ENCODE results near the gene RHBDD1. TPM values are rescaled to one million over a fixed set of nuclear protein-coding genes. Genes with fewer than 3 reads are reported as not detected.

Gene RHBDD1
- total RNA-seq, 2 donors from 2014 or later, result 10.2 to 17.3 TPM

DNA sequence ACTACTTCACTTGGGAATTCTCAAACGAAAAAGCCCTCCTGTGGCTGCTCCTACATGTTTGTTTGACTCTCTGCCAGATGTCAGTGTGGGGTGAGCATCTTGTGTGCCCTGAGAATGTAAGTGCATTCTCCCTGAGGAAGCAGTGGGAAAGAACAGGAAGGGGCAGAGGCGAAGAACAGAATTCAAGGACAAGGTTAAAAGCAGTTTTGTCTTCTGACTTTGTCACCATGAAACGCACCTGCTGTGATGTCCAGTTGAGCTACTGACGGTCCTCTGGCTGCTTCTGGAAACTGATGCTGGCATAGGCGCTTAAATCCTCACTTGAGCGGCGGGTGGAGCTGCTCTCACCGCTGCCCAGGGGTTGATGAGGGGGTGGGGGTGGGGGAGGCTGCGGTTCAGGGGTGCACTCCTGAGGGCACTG, 41.1 kb upstream of the RHBDD1 start:
- TF ChIP-seq, protein P1, sequence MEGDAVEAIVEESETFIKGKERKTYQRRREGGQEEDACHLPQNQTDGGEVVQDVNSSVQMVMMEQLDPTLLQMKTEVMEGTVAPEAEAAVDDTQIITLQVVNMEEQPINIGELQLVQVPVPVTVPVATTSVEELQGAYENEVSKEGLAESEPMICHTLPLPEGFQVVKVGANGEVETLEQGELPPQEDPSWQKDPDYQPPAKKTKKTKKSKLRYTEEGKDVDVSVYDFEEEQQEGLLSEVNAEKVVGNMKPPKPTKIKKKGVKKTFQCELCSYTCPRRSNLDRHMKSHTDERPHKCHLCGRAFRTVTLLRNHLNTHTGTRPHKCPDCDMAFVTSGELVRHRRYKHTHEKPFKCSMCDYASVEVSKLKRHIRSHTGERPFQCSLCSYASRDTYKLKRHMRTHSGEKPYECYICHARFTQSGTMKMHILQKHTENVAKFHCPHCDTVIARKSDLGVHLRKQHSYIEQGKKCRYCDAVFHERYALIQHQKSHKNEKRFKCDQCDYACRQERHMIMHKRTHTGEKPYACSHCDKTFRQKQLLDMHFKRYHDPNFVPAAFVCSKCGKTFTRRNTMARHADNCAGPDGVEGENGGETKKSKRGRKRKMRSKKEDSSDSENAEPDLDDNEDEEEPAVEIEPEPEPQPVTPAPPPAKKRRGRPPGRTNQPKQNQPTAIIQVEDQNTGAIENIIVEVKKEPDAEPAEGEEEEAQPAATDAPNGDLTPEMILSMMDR (IDR thresholded peaks at IDR 0.05), result no peak
- no peaks in the 10 kb centered on the region for H3K9me3 ChIP-seq
- H3K4me3 ChIP-seq, result peak overlapping the region; percentile 85
- no peak for ATAC-seq (ENCODE audit: insufficient number of reproducible peaks, low FRiP score, low read depth)
- no peaks in the 10 kb centered on the region for H3K36me3 ChIP-seq
- DNase-seq (ENCODE audit: low spot score), result no peak
- H3K27me3 ChIP-seq (replicated peaks; ENCODE audit: insufficient read depth), result no peaks in the 10 kb centered on the region
- H3K27ac ChIP-seq, result peak overlapping the region; percentile 78 to 92
- peaks cover 20 to 53% of the 10 kb centered on the region in 2 donors for H3K4me1 ChIP-seq (ENCODE audit: control insufficient read depth in 1 of 2, low read depth in 2 of 2)

DNA sequence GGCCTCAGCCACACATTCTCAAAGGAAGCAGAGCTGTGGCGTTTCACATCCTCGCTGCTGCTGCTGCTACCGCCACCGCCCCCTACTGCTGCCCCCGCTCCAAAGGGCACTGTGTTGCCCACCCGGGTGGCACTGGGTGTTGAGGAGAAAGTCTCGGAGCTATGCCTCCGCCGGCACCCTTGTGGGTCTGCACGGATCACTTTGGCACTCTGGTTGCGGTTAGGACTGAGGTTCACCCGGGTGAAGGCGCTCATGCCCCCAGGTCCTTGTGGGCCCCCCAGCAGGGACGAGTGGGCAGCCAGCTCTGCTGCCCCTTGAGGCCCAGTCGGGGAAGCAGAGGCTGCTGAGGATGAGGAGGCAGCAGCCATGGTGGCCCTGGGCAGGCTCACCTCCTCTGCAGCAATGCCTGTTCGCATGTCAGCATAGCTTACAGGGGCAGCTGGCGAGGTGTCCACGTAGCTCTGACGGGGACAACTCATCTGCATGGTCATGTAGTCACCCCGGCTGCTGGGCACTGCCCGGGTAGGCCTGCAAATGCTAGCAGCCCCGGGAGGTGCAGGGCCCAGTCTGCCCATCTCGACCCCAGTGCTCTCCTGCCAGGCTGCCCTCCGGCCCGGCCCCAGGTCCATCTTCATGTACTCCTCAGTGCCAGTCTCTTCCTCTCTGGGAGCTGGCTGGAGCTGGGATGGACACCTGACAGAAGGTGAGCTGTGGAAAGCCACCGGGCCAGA, 40.4 kb upstream of the RHBDD1 start:
- TF ChIP-seq, protein P1 (IDR thresholded peaks at IDR 0.05), result no peak
- Histone ChIP-seq H3K4me3 (peak overlapping the region; percentile 85), H3K36me3 (no peaks in the 10 kb centered on the region), H3K4me1 (ENCODE audit: control insufficient read depth in 1 of 2, low read depth in 2 of 2) (peaks cover 24 to 50% of the 10 kb centered on the region in 2 donors), H3K9me3 (no peaks in the 10 kb centered on the region), H3K27ac (peak overlapping the region; percentile 78 to 92), H3K27me3 (replicated peaks; ENCODE audit: insufficient read depth) (no peaks in the 10 kb centered on the region)
- ATAC-seq (ENCODE audit: insufficient number of reproducible peaks, low FRiP score, low read depth) (no peak), DNase-seq (ENCODE audit: low spot score) (no peak)

DNA sequence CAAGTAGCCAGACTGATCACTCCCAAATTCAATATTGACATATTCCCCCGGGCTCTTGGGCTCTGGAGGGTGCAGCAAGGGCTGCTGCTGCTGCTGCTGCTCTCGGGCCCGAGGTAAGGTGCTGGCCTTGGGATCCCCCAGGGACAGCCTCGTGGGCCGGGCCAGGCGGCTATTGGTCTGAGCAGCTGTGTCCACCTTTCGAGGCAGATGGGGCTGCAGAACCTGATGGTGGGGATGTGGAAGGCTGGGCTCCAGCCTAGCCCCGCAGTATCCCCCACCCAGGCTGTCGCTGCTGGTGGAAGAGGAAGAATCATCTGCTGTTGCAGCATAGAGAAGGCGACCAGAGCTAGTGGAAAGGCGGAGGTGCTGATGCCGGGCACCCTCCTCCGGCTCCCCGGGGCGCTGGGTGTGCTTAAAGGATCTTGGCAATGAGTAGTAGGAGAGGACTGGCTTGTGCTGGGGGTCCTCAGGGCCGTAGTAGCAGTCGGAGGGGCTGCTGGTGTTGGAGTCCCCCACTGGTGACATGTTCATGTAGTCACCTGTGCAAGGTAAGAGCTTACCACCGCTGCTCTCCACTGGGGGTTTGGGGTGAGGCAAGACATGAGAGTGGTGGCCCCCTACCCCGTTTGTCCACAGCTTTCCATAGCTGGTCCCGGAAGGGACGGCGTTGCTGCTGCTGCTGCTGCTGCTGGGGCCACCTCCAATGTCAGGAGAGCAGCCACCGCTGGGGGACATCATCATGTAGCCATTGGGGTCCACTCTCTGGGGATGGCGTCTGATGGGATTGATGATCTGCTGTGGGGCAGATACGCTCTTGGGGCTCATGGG, 39.6 kb upstream of the RHBDD1 start:
- no peaks in the 10 kb centered on the region for H3K36me3 ChIP-seq
- no peaks in the 10 kb centered on the region for H3K9me3 ChIP-seq
- TF ChIP-seq, protein P1 (IDR thresholded peaks at IDR 0.05), result no peak
- peaks cover 25 to 50% of the 10 kb centered on the region in 2 donors for H3K4me1 ChIP-seq (ENCODE audit: control insufficient read depth in 1 of 2, low read depth in 2 of 2)
- ATAC-seq (ENCODE audit: insufficient number of reproducible peaks, low FRiP score, low read depth), result no peak
- H3K27ac ChIP-seq, result peak overlapping the region; percentile 78 to 92
- peak overlapping the region; percentile 85 for H3K4me3 ChIP-seq
- H3K27me3 ChIP-seq (replicated peaks; ENCODE audit: insufficient read depth), result no peaks in the 10 kb centered on the region
- DNase-seq (ENCODE audit: low spot score), result no peak

- Histone ChIP-seq H3K4me1 (ENCODE audit: control insufficient read depth in 1 of 2, low read depth in 2 of 2) (peaks cover 25 to 54% of the 10 kb centered on the region in 2 donors), H3K4me3 (peak overlapping the region; percentile 85), H3K9me3 (no peaks in the 10 kb centered on the region), H3K27ac (peak overlapping the region; percentile 40 to 92), H3K27me3 (replicated peaks; ENCODE audit: insufficient read depth) (no peaks in the 10 kb centered on the region), H3K36me3 (no peaks in the 10 kb centered on the region)
- no peak for ATAC-seq (ENCODE audit: insufficient number of reproducible peaks, low FRiP score, low read depth)
- no peak for DNase-seq (ENCODE audit: low spot score)
- TF ChIP-seq, protein P1 (IDR thresholded peaks at IDR 0.05), result no peak
Measured at GRCh38 chr2:226796840-226797288, 39.0 kb upstream of the RHBDD1 start.
